HG02938 (cell line): Measurements from ENCODE around the gene TSPOAP1.

Experiments
- ATAC-seq: cut with Tn5 transposase; IDR thresholded peaks from one replicate; pipeline ENCODE4 v1.9.1; 2021; ENCODE audit warnings: mild to moderate bottlenecking, moderate library complexity; ENCODE audit not compliant: unreplicated experiment

The TSPOAP1 gene

GRCh38 chr17:58328195-58329034 lies at the start of gene TSPOAP1:
TSPOAP1 (minus strand) TSS chr17:58328795; CDS start chr17:58327920, 875 bp downstream.
- no peak for ATAC-seq

DNA sequence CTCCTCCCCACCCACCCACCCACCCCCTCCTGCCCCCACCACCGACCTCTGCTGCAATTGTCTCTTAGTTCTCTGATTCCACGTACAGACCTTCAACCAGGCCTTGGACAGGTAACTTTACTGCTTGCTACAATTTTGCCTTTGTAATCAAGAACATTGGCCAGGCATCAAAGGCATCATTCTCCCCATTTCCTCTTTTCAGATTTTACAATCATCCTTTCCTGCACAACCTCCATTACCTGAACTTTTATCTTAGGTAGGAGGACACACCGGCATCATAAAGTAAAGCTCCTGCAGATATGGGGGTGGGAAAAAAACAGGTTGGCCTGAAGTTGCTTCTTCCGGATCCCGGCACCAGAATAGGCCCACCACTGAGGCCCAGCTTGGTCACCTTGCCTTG lies 49.1 kb upstream of the TSPOAP1 start:
- no peak for ATAC-seq

GRCh38 chr17:58377093-58377601 lies 48.6 kb upstream of the TSPOAP1 start:
- no peak for ATAC-seq

DNA sequence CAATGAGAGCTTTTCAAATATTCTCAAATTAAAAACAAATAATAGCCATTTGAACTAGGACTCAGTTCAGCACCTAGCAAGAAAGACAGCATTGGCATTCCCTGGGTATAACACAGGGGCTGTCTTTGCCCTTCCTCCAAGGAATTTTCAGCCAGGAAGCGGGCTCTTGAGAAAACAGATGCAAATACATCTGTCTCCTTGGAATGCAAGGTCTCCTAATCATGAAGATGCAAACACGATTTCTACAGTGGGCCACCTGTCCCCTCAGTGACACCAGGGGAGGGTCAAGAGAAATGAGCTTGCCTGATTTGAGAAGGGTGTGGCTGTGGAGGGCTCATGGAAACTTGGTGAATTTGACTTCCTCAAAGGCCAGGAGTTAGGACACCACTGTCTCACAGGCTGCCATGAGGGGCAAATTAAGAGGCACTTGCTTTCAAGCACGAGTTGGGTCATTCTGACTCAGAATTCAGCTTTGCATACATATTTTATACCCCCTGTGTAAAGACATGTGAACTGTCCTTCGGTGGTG lies 47.9 kb upstream of the TSPOAP1 start:
- no peak for ATAC-seq

- ATAC-seq, result no peak
Observed at GRCh38 chr17:58375811-58376210, 47.2 kb upstream of the TSPOAP1 start.

- no peak for ATAC-seq
Observed at GRCh38 chr17:58375256-58375655, 46.7 kb upstream of the TSPOAP1 start.

GRCh38 chr17:58373923-58374322 lies 45.3 kb upstream of the TSPOAP1 start:
- ATAC-seq, result no peak

GRCh38 chr17:58373003-58373402 lies 44.4 kb upstream of the TSPOAP1 start:
- no peak for ATAC-seq

DNA sequence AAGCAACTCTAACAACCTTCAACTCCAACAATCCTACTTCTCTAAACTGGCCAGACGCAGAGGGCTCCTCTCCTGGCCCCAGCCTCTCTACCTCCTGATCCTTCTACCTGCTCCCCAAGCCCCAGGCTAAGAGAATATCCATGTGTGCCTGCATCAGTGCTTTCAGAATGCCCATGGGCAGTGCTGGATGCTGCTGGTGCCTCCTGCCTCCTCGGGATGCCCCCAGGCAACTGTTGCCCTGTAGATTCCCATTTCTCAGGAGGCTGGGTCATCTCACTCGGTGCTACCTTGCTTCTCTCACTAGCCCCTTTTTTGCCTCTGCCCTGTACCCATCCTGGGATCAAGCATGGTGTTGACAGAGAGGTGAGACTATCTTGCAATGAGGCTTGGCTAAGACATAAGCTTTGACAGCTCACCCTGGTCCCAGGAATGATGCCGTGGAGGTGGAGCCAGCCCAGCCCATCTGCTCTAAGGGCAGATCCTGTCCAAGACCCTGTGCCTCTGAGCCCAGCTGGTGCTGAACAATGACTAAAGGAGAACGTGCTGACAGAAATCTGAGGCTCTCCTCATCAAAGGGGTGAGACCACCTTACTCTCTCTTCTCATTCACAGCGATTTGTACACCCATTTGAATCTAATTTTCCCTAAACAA lies 42.8 kb upstream of the TSPOAP1 start:
- no peak for ATAC-seq

- no peak for ATAC-seq
Observed at GRCh38 chr17:58370716-58371115, 42.1 kb upstream of the TSPOAP1 start.

DNA sequence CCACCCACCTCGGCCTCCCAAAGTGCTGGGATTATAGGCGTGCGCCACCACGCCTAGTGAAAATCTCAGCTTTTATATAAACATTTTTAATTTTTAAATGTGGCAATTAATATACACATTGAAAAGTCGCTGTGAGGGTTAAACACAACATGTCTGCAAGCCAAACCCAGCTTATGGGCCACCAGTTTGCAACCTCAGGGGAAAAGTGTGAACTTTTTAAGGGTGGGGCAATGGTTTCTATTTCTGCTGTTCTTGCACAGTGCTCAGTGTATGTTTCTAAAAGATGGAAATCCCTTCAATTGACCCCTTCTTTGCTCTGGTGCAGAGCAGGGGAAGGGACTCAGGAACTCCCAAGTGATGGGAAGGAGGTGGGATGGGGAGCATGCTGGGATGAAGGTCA lies 41.7 kb upstream of the TSPOAP1 start:
- no peak for ATAC-seq

- ATAC-seq, result no peak
Observed at GRCh38 chr17:58369214-58370031, 40.8 kb upstream of the TSPOAP1 start.

DNA sequence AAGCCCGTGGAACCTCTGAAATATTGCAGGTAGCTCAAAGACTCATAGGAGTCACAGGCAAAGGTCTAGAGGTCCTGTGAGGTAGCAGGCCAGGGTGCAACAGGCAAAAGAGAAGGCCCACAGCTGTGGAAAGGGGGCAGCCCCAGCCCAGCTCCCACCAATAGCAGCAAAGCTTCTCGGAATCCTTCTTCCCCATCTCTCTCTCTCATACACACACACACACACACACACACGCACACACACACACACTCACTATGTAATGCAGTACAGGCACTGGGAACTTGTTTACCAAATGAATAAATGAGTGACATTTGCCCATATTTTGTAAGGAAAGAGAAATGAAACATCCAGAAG lies 40.2 kb upstream of the TSPOAP1 start:
- ATAC-seq, result no peak

DNA sequence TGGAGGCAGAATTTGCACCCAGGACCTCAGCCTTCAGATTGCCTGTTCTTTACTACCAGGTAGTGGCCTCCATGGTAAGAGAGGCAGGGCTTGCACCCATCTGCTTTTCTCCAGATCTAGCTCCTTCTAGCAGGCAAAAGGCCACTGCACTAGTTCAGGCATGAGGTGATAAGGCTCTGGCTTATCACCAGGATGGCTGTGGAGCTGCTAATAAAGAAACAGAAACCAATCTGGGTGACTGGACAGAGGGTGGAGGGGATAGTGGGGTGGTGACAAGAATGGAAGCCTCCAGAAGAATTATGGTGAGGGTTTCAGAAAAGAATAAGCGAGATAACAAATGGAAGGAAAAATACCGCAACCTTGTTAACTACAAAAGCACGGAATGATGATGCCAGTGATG lies 38.9 kb upstream of the TSPOAP1 start:
- no peak for ATAC-seq

- ATAC-seq, result no peak
Observed at GRCh38 chr17:58365980-58366595, 37.5 kb upstream of the TSPOAP1 start.

DNA sequence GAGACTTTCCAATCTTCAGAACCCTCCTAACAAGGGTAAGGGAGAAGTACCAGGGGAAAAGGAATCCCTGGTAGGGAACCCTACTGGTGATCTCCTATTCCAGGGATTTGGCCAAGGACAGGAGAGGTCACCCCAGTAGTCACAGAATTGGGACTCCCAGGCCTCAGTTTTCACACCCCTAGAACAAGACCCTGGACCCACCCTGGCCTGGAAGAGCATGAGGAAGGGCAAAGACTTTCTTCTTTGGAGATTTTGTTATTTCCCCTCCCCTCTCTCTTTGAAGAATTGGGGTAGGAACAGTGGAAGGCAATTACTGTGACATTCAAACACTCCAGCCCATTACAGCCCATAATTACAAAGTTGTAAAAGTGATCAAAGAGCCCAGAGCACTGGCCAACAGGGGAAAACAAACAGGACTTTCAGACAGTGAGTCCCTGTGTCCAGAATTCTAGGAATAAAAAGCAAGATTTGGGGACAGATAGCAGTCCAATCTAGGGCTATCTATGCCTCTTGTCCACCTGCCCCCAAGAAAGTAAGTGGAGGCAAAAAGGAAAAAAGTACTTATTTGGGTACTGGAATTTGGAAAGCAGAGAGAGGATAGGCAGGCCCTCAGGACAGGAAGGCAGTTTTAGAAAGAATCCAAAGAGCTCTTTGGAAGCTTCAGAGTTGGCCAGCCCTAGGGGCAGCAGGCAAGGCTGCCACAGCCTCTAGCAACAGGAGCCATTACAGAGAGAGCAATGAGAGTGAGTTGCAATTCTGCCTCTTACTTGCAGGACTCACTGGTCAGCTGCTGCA lies 36.8 kb upstream of the TSPOAP1 start:
- ATAC-seq, result no peak

- no peak for ATAC-seq
Observed at GRCh38 chr17:58364270-58364942, 35.8 kb upstream of the TSPOAP1 start.

DNA sequence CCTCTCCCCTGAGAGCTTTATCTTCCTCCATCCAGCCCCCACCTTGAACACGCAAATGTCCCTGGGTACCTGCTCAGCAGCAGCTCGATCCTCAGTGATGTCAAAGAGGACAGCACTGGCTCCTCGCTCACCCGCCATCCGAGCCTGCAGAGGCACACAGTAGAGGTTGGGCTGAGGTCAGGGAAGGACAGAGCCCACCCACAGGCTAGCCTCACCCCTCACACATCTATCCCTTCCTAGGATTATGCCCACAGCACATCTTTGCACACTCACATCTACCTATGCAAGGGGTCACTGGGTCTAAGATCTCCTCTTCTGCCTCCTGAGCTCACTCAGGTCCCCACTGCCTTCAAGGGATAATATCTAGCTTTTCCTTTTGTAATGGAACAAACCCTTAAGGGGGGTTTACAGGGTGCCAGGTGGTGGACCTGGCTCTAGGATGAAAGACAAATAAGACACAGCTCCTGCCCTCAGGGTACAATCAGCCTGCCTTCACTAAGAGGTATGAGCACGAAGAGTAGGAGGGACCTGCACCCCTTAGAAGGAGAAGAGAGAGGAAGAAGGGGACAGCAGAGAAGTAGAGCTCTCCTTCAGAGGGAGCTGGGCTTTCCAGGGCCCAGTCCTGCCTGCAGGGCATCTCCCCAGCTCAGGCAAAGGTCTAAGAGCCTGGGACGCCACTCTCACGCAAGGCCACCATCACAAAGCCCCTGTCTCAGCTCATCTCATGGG lies 35.0 kb upstream of the TSPOAP1 start:
- no peak for ATAC-seq
